ENCODE results near the gene ELMO1. TPM values are rescaled to one million over a fixed set of nuclear protein-coding genes. Genes with fewer than 3 reads are reported as not detected.

ELMO1 gene
- total RNA-seq, 1 donor from 2014 or later, result not detected

- H3K27me3 Mint-ChIP-seq (ENCODE audit: unreplicated experiment), result peaks cover 11% of the 10 kb centered on the region
- no peaks in the 10 kb centered on the region for H3K36me3 Mint-ChIP-seq (ENCODE audit: unreplicated experiment)
- no peak for TF ChIP-seq CTCF (IDR thresholded peaks at IDR 0.05)
- no peaks in the 10 kb centered on the region for H3K4me1 Mint-ChIP-seq (ENCODE audit: unreplicated experiment)
- no peak for DNase-seq (ENCODE audit: extremely low spot score, unreplicated experiment)
- no peaks in the 10 kb centered on the region for H3K9me3 Mint-ChIP-seq (ENCODE audit: unreplicated experiment)
- H3K4me3 Mint-ChIP-seq (ENCODE audit: unreplicated experiment), result no peak overlapping the region
- no peak overlapping the region for H3K27ac Mint-ChIP-seq (ENCODE audit: unreplicated experiment)
Observed at GRCh38 chr7:37235813-37236212, 212.9 kb downstream of the ELMO1 start.

- no peak for DNase-seq (ENCODE audit: extremely low spot score, unreplicated experiment)
- Mint-ChIP-seq H3K4me3 (ENCODE audit: unreplicated experiment) (no peak overlapping the region), H3K36me3 (ENCODE audit: unreplicated experiment) (no peaks in the 10 kb centered on the region), H3K4me1 (ENCODE audit: unreplicated experiment) (no peaks in the 10 kb centered on the region), H3K27me3 (ENCODE audit: unreplicated experiment) (peaks cover 13% of the 10 kb centered on the region), H3K9me3 (ENCODE audit: unreplicated experiment) (no peaks in the 10 kb centered on the region), H3K27ac (ENCODE audit: unreplicated experiment) (no peak overlapping the region)
- peak; percentile 42 for TF ChIP-seq CTCF (IDR thresholded peaks at IDR 0.05)
Observed at GRCh38 chr7:37234928-37235327, 213.7 kb downstream of the ELMO1 start.

- no peak overlapping the region for H3K27ac Mint-ChIP-seq (ENCODE audit: unreplicated experiment)
- H3K36me3 Mint-ChIP-seq (ENCODE audit: unreplicated experiment), result no peaks in the 10 kb centered on the region
- no peaks in the 10 kb centered on the region for H3K4me1 Mint-ChIP-seq (ENCODE audit: unreplicated experiment)
- no peak for TF ChIP-seq CTCF (IDR thresholded peaks at IDR 0.05)
- no peak for DNase-seq (ENCODE audit: extremely low spot score, unreplicated experiment)
- peaks cover 13% of the 10 kb centered on the region for H3K27me3 Mint-ChIP-seq (ENCODE audit: unreplicated experiment)
- no peaks in the 10 kb centered on the region for H3K9me3 Mint-ChIP-seq (ENCODE audit: unreplicated experiment)
- no peak overlapping the region for H3K4me3 Mint-ChIP-seq (ENCODE audit: unreplicated experiment)
Observed at GRCh38 chr7:37234334-37234733, 214.3 kb downstream of the ELMO1 start.

- H3K4me3 Mint-ChIP-seq (ENCODE audit: unreplicated experiment), result no peak overlapping the region
- H3K27me3 Mint-ChIP-seq (ENCODE audit: unreplicated experiment), result peaks cover 13% of the 10 kb centered on the region
- H3K9me3 Mint-ChIP-seq (ENCODE audit: unreplicated experiment), result no peaks in the 10 kb centered on the region
- TF ChIP-seq CTCF (IDR thresholded peaks at IDR 0.05), result no peak
- no peaks in the 10 kb centered on the region for H3K4me1 Mint-ChIP-seq (ENCODE audit: unreplicated experiment)
- H3K27ac Mint-ChIP-seq (ENCODE audit: unreplicated experiment), result no peak overlapping the region
- DNase-seq (ENCODE audit: extremely low spot score, unreplicated experiment), result no peak
- no peaks in the 10 kb centered on the region for H3K36me3 Mint-ChIP-seq (ENCODE audit: unreplicated experiment)
Observed at GRCh38 chr7:37231613-37232012, 217.1 kb downstream of the ELMO1 start.

GRCh38 chr7:37230221-37230620, 218.4 kb downstream of the ELMO1 start:
- no peak for DNase-seq (ENCODE audit: extremely low spot score, unreplicated experiment)
- no peak overlapping the region for H3K4me3 Mint-ChIP-seq (ENCODE audit: unreplicated experiment)
- H3K4me1 Mint-ChIP-seq (ENCODE audit: unreplicated experiment), result no peaks in the 10 kb centered on the region
- no peak for TF ChIP-seq CTCF (IDR thresholded peaks at IDR 0.05)
- H3K36me3 Mint-ChIP-seq (ENCODE audit: unreplicated experiment), result no peaks in the 10 kb centered on the region
- H3K27me3 Mint-ChIP-seq (ENCODE audit: unreplicated experiment), result peaks cover 23% of the 10 kb centered on the region
- H3K9me3 Mint-ChIP-seq (ENCODE audit: unreplicated experiment), result no peaks in the 10 kb centered on the region
- no peak overlapping the region for H3K27ac Mint-ChIP-seq (ENCODE audit: unreplicated experiment)
